WERI-Rb-1 (cell line): ENCODE results near the gene OBSCN.

Experiments
- DNase-seq: peaks from one replicate; pipeline ENCODE4 v3.0.0-alpha.2; 2020
- H3K27ac ChIP-seq: fragments of 250-450 bp; sonication (Bioruptor Pico); 2 replicates; pipeline ENCODE4 v1.5.1; 2020; ENCODE audit warnings: mild to moderate bottlenecking, moderate library complexity
- H3K27me3 ChIP-seq: fragments of 250-450 bp; sonication (Bioruptor Pico); 2 replicates; pipeline ENCODE4 v1.5.1; 2021; ENCODE audit warnings: mild to moderate bottlenecking, low read depth, moderate library complexity; ENCODE audit not compliant: insufficient read depth, severe bottlenecking
- H3K36me3 ChIP-seq: fragments of 250-450 bp; sonication (Bioruptor Pico); 2 replicates; pipeline ENCODE4 v1.5.1; 2020; ENCODE audit warnings: mild to moderate bottlenecking, moderate library complexity
- H3K4me3 ChIP-seq: 2 replicates; pipeline ENCODE4 v1.5.1; 2011; ENCODE audit warnings: low read depth, mild to moderate bottlenecking, control low read depth, low read length
- H3K9me3 ChIP-seq: fragments of 250-450 bp; sonication (Bioruptor Pico); 2 replicates; pipeline ENCODE4 v1.5.1; 2021; ENCODE audit warnings: mild to moderate bottlenecking, moderate library complexity; ENCODE audit not compliant: severe bottlenecking
- TF ChIP-seq, protein P1 (sequence below): IDR thresholded peaks from 2 replicates; pipeline ENCODE4 v1.5.1; 2011; ENCODE audit warnings: low read depth, mild to moderate bottlenecking, control low read depth, inconsistent platforms, low read length

Gene OBSCN

GRCh38 chr1:228424685-228425660 is 217.1 kb downstream of the OBSCN start:
- no peaks in the 10 kb centered on the region for H3K9me3 ChIP-seq
- H3K27ac ChIP-seq, result no peak overlapping the region
- no peak for DNase-seq
- no peaks in the 10 kb centered on the region for H3K27me3 ChIP-seq
- H3K4me3 ChIP-seq, result no peak overlapping the region
- TF ChIP-seq, protein P1, sequence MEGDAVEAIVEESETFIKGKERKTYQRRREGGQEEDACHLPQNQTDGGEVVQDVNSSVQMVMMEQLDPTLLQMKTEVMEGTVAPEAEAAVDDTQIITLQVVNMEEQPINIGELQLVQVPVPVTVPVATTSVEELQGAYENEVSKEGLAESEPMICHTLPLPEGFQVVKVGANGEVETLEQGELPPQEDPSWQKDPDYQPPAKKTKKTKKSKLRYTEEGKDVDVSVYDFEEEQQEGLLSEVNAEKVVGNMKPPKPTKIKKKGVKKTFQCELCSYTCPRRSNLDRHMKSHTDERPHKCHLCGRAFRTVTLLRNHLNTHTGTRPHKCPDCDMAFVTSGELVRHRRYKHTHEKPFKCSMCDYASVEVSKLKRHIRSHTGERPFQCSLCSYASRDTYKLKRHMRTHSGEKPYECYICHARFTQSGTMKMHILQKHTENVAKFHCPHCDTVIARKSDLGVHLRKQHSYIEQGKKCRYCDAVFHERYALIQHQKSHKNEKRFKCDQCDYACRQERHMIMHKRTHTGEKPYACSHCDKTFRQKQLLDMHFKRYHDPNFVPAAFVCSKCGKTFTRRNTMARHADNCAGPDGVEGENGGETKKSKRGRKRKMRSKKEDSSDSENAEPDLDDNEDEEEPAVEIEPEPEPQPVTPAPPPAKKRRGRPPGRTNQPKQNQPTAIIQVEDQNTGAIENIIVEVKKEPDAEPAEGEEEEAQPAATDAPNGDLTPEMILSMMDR, result no peak
- H3K36me3 ChIP-seq, result no peaks in the 10 kb centered on the region

DNA sequence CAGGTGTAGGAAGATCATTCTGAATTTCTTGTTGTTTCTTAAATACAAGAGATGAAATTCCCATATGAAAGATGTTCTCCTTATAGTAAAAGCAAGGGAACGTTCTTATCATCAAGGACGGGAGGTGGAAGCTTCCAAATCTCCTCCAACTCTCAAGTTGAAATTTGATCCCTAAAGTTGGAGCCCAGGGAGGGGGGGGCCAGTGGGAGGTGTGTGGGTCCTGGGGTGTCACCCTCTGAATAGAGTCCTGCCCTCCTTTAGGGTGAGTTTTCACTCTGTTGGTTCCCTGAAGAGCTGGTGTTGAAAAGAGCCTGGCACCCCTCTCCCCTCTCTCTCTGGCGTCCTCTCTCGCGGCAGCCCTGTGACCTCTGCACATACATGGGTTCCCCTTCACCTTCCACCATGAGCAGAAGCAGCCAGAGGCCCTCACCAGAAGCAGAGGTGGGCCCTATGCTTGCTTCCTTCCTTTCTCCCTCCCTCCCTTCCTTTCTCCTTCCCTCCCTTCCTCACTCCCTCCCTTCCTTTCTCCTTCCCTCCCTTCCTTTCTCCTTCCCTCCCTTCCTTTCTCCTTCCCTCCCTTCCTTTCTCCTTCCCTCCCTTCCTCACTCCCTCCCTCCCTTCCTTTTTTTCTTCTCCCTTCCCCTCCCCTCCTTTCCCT is 218.8 kb downstream of the OBSCN start:
- H3K27me3 ChIP-seq, result no peaks in the 10 kb centered on the region
- TF ChIP-seq, protein P1, result no peak
- no peak overlapping the region for H3K27ac ChIP-seq
- H3K4me3 ChIP-seq, result no peak overlapping the region
- no peaks in the 10 kb centered on the region for H3K36me3 ChIP-seq
- DNase-seq, result no peak
- H3K9me3 ChIP-seq, result no peaks in the 10 kb centered on the region

GRCh38 chr1:228428412-228428811 is 220.6 kb downstream of the OBSCN start:
- H3K4me3 ChIP-seq, result no peak overlapping the region
- no peaks in the 10 kb centered on the region for H3K9me3 ChIP-seq
- TF ChIP-seq, protein P1, result no peak
- H3K27ac ChIP-seq, result no peak overlapping the region
- DNase-seq, result no peak
- H3K36me3 ChIP-seq, result no peaks in the 10 kb centered on the region
- no peaks in the 10 kb centered on the region for H3K27me3 ChIP-seq
